ENCODE measurements around the gene WNT3A.

DNA sequence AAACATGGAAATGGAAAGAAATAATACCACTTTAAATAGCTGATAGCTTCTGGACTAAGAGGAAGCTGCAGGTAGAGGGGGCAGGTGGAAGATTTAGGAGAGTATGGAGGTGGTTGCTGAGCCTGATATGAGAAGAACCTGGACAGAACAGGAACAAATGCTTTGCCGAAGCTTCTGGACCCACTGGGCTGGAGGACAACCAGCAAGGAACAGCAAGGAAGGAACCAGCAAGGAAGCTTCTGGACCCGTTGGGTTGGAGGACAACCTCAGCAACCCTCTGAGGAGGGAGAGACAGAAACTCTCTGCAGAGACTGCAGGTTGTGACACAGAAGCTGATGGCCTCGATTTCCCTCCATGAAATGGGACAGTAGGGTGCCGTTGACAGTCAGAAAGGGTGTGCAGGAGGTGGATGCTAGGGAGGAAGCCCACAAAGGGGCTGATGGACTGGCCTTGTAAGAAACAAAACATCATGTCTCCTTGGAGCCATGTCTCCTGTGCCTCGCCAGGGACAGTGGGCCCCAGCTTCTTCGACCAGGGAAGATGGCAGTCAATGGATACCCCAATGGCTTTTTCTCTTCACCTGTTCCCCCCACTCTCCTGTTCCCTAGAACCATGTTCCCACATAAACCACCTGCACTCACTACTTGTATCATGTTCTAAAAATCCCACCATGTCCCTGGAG is 8.3 kb upstream of the WNT3A start:
- TF ChIP-seq, protein P1, sequence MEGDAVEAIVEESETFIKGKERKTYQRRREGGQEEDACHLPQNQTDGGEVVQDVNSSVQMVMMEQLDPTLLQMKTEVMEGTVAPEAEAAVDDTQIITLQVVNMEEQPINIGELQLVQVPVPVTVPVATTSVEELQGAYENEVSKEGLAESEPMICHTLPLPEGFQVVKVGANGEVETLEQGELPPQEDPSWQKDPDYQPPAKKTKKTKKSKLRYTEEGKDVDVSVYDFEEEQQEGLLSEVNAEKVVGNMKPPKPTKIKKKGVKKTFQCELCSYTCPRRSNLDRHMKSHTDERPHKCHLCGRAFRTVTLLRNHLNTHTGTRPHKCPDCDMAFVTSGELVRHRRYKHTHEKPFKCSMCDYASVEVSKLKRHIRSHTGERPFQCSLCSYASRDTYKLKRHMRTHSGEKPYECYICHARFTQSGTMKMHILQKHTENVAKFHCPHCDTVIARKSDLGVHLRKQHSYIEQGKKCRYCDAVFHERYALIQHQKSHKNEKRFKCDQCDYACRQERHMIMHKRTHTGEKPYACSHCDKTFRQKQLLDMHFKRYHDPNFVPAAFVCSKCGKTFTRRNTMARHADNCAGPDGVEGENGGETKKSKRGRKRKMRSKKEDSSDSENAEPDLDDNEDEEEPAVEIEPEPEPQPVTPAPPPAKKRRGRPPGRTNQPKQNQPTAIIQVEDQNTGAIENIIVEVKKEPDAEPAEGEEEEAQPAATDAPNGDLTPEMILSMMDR (conservative IDR thresholded peaks at IDR 0.05 in 1 of 2, IDR thresholded peaks at IDR 0.05 in 1 of 2; ENCODE audit: extremely low read depth in 1 of 2, insufficient read depth in 1 of 2, low read depth in 1 of 2, low read length in 2 of 2) = no peak
- no peak for TF ChIP-seq EZH2 (IDR thresholded peaks at IDR 0.05; ENCODE audit: borderline replicate concordance, low read length)
